AG04450 (cell line): ENCODE data around the gene INPP1. TPM values are rescaled to one million over a fixed set of nuclear protein-coding genes. Genes with fewer than 3 reads are reported as not detected.

Experiments used
- CTCF ChIA-PET: fragments of 300-600, 350-600 bp; formaldehyde crosslinking; extraction: SDS; loops from one replicate; lab custom pipeline; 2022; ENCODE audit warnings: antibody characterized with exemption, inconsistent platforms; lab: Charles Lee
- POLR2A ChIA-PET: fragments of 350-600 bp; formaldehyde crosslinking; extraction: SDS; loops from one replicate; lab custom pipeline; 2021; ENCODE audit warnings: antibody characterized with exemption, inconsistent platforms; lab: Yijun Ruan, JAX
- DNase-seq: peaks from one replicate; pipeline ENCODE4 v3.0.0-alpha.2; 2011; ENCODE audit warnings: low read depth, low spot score
- H3K27ac ChIP-seq: one replicate; pipeline ENCODE4 v1.5.1; 2012; ENCODE audit warnings: low read depth, low read length, control low read depth
- H3K27me3 ChIP-seq: one replicate; pipeline ENCODE4 v1.6.0; 2012; ENCODE audit warnings: low read length; ENCODE audit not compliant: control insufficient read depth, insufficient read depth
- H3K4me3 ChIP-seq: 2 replicates; pipeline ENCODE4 v1.5.1; 2011; ENCODE audit warnings: mild to moderate bottlenecking, low read depth, low read length, control low read depth
- H3K9me3 ChIP-seq: 2 replicates; pipeline ENCODE4 v1.5.1; 2012; ENCODE audit warnings: low read length; ENCODE audit not compliant: control insufficient read depth, insufficient read depth
- CTCF ChIP-seq: IDR thresholded peaks from 2 replicates; pipeline ENCODE4 v1.5.1; 2011; ENCODE audit warnings: low read depth, low read length, control low read depth, inconsistent platforms
- polyA plus RNA-seq: library from polyadenylated mRNA; depleted of rRNA; stranded (reverse); fragments of >200 nt; gene quantifications from 2 replicates; pipeline ENCODE4 v1.2.3, GENCODE V29; 2011; rRNA removed

INPP1 gene
- polyA plus RNA-seq, 1 experiment = 14.5 TPM

GRCh38 chr2:190417045-190417842 is 73.9 kb downstream of the INPP1 start:
- POLR2A ChIA-PET = no interaction called here
- no peak for DNase-seq
- TF ChIP-seq CTCF = no peak

GRCh38 chr2:190418727-190419126 is 75.3 kb downstream of the INPP1 start:
- H3K27me3 ChIP-seq = peaks cover 3% of the 10 kb centered on the region
- no peak for DNase-seq
- CTCF ChIA-PET = interaction anchor here (1.2 kb wide), 1 partner anchor 36 kb away, joined by 3 read pairs; no protein-coding TSS in a partner anchor
- POLR2A ChIA-PET = no interaction called here
- no peak for TF ChIP-seq CTCF
- H3K4me3 ChIP-seq = no peak overlapping the region
- H3K9me3 ChIP-seq = no peaks in the 10 kb centered on the region
- H3K27ac ChIP-seq = no peak overlapping the region

More at GRCh38 chr2:190417045-190417842, 73.9 kb downstream of the INPP1 start:
- H3K9me3 ChIP-seq = no peaks in the 10 kb centered on the region
- CTCF ChIA-PET = no interaction called here
- peaks cover 3% of the 10 kb centered on the region for H3K27me3 ChIP-seq
- no peak overlapping the region for H3K27ac ChIP-seq
- H3K4me3 ChIP-seq = no peak overlapping the region

GRCh38 chr2:190420801-190421200 is 77.4 kb downstream of the INPP1 start:
- CTCF ChIA-PET = no interaction called here
- TF ChIP-seq CTCF = no peak
- Histone ChIP-seq H3K27ac (no peak overlapping the region), H3K27me3 (peaks cover 3% of the 10 kb centered on the region), H3K4me3 (no peak overlapping the region), H3K9me3 (no peaks in the 10 kb centered on the region)
- POLR2A ChIA-PET = no interaction called here
- no peak for DNase-seq

Other genes with a start within 250 kb of the INPP1 start
- gene HIBCH, start 23.8 kb upstream of the INPP1 start, polyA plus RNA-seq = 16.9 and 23.8 TPM in 2 replicates
- 12.0 and 12.9 TPM in 2 replicates for gene MFSD6, start 64.8 kb downstream of the INPP1 start, polyA plus RNA-seq
- gene NEMP2, start 191.1 kb downstream of the INPP1 start, polyA plus RNA-seq = 3.5 and 7.3 TPM in 2 replicates